SK-N-SH treated with all-trans-retinoic acid at 6 μM for 48 hours (cell line): Measurements from ENCODE around the gene LRRC37A.
"Not testable (repeated sequence)": the region's sequence is repeated elsewhere in the genome, so short reads cannot be mapped to it uniquely, and the experiment has no call there.

Experiments used
- OSR1 ChIP-seq: fragments of 250-450 bp; sonication (Bioruptor Pico); IDR thresholded peaks from 2 replicates; pipeline ENCODE4 v1.8.0; 2022; ENCODE audit warnings: moderate library complexity, mild to moderate bottlenecking, inconsistent platforms
- PPARA ChIP-seq: fragments of 250-450 bp; sonication (Bioruptor Pico); IDR thresholded peaks from 2 replicates; pipeline ENCODE4 v1.5.0; 2020; ENCODE audit warnings: mild to moderate bottlenecking, borderline replicate concordance
- ZFP30 ChIP-seq: fragments of 450-650 bp; formaldehyde crosslinking; IDR thresholded peaks from 2 replicates; pipeline ENCODE4 v1.5.0; 2022; ENCODE audit warnings: mild to moderate bottlenecking, moderate library complexity

- TF ChIP-seq OSR1 (CRISPR knock-in tag); ZFP30; PPARA: not testable (repeated sequence)
Measured at GRCh38 chr17:46249153-46249552, 45.8 kb upstream of the LRRC37A start.
